Measurements from ENCODE around the gene PTCRA.

Gene PTCRA

DNA sequence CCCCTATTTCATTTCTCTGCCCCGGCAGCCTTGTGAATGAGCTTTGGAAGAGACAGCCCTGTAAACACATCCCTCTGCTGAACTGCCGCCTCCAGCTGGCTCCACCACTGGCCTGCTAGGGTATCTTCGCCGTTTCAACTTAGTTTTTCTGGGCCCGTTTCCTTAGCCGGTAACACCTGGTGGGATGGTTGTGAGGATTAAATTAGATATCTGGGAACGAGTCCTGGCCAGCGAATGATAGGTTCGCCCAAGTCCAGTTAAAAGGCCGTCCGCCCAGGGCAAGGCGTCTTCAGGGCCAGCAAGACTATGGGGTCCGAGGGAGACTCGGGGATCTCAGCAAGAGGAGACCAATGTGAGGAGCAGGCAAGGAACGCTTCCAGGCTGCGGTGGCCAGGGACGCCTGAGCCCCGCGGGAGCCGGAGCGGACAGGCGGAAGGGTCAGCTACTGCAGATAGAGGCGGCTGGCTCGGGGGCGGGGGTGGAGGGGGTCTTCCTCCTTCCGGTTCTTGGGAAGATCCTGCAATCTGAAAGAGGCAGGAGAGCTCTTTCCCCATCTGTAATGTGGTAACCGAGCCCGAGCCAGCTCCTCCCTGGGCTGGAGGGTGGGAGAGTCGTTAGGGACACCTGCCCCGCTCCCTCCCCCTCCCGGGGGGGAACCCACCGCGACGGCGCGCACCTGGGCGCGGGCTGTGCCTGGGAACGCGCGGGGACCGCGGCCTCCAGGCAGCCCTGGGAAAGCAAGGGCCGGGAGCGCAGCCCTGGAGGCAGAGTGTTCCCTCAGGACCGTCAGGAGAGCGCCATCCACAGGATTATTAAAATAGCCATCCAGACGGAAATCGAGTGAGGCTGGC is 4.5 kb upstream of the PTCRA start:
- no peaks in the 10 kb centered on the region for H3K27me3 ChIP-seq (replicated peaks; ENCODE audit: control insufficient read depth, insufficient read depth, low read length)
- no peak overlapping the region for H3K4me3 ChIP-seq (replicated peaks; ENCODE audit: low read depth, low read length)
- no peak for DNase-seq (ENCODE audit: extremely low read depth, insufficient read length)
- no peaks in the 10 kb centered on the region for H3K36me3 ChIP-seq (ENCODE audit: control insufficient read depth, insufficient read depth, low read length)
- no peak for TF ChIP-seq CTCF (IDR thresholded peaks at IDR 0.05; ENCODE audit: insufficient read depth, low read length, poor library complexity, severe bottlenecking)

DNA sequence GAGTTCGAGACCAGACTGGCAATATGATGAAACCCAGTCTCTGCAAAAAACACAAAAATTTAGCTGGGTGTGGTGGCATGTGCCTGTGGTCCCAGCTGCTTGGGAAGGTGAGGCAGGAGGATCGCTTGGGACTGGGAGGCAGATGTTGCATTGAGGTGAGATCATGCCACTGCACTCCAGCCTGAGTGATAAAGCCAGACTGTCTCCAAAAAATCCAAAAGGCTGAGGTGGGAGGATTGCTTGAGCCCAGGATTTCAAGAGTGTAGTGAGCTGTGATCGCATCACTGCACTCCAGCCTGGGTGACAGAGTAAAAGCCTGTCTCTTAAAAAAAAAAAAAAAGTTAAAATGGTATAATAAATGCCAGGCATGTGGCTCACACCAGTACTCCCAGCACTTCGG is 1.3 kb upstream of the PTCRA start:
- Histone ChIP-seq H3K27me3 (replicated peaks; ENCODE audit: control insufficient read depth, insufficient read depth, low read length) (no peaks in the 10 kb centered on the region), H3K4me3 (replicated peaks; ENCODE audit: low read depth, low read length) (no peak overlapping the region), H3K36me3 (ENCODE audit: control insufficient read depth, insufficient read depth, low read length) (no peaks in the 10 kb centered on the region)
- no peak for TF ChIP-seq CTCF (IDR thresholded peaks at IDR 0.05; ENCODE audit: insufficient read depth, low read length, poor library complexity, severe bottlenecking)
- DNase-seq (ENCODE audit: extremely low read depth, insufficient read length), result no peak

DNA sequence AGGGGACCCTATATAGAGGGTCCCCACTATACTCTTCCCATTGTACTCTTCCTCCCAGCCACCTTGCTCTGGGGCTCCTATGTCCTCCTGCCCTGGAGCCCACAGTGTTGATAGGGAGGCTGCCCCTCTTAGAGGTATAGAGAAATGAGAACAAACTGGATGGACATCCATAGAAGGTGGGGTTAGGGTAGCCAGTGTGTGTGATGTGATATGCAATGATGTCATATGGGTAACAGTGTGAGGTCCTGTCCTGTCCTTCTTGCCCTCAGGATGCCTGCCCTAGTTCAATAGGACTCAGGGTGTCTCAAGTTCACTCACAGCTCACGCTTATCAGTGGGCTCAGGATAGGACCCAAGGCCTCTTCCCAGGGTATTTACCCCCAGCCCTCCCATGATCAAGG is 435 bp downstream of the PTCRA start:
- Histone ChIP-seq H3K27me3 (replicated peaks; ENCODE audit: control insufficient read depth, insufficient read depth, low read length) (no peaks in the 10 kb centered on the region), H3K4me3 (replicated peaks; ENCODE audit: low read depth, low read length) (no peak overlapping the region), H3K36me3 (ENCODE audit: control insufficient read depth, insufficient read depth, low read length) (no peaks in the 10 kb centered on the region)
- no peak for DNase-seq (ENCODE audit: extremely low read depth, insufficient read length)
- TF ChIP-seq CTCF (IDR thresholded peaks at IDR 0.05; ENCODE audit: insufficient read depth, low read length, poor library complexity, severe bottlenecking), result no peak

GRCh38 chr6:42921801-42922200 is 5.9 kb downstream of the PTCRA start:
- TF ChIP-seq CTCF (IDR thresholded peaks at IDR 0.05; ENCODE audit: insufficient read depth, low read length, poor library complexity, severe bottlenecking), result no peak
- no peaks in the 10 kb centered on the region for H3K36me3 ChIP-seq (ENCODE audit: control insufficient read depth, insufficient read depth, low read length)
- no peak overlapping the region for H3K4me3 ChIP-seq (replicated peaks; ENCODE audit: low read depth, low read length)
- H3K27me3 ChIP-seq (replicated peaks; ENCODE audit: control insufficient read depth, insufficient read depth, low read length), result no peaks in the 10 kb centered on the region
- no peak for DNase-seq (ENCODE audit: extremely low read depth, insufficient read length)

DNA sequence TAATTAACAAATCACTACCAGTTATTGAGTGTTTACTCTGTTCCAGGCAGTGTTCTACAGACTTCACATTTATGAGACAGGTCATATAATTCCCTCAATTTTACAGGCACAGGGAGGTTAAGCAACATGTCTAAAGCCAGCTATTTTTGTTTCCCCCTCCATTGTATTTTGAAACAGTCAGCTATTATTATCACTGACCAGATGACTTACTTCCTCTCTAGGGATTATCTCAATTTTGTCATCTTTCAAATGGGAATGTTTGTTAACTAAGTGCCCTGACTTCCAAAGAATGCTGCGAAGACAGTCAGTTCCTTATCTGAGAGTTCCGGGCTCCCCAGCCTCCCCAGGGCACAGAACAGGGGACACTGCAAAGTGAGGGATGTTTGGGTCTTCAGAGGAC is 7.8 kb downstream of the PTCRA start:
- DNase-seq (ENCODE audit: extremely low read depth, insufficient read length), result no peak
- TF ChIP-seq CTCF (IDR thresholded peaks at IDR 0.05; ENCODE audit: insufficient read depth, low read length, poor library complexity, severe bottlenecking), result no peak
- Histone ChIP-seq H3K36me3 (ENCODE audit: control insufficient read depth, insufficient read depth, low read length) (no peaks in the 10 kb centered on the region), H3K4me3 (replicated peaks; ENCODE audit: low read depth, low read length) (no peak overlapping the region), H3K27me3 (replicated peaks; ENCODE audit: control insufficient read depth, insufficient read depth, low read length) (no peaks in the 10 kb centered on the region)

Data from GM06990 (cell line).